K562 (cell line): Measurements from ENCODE around the gene ANKLE2. TPM values are rescaled to one million over a fixed set of nuclear protein-coding genes. Genes with fewer than 3 reads are reported as not detected.

Experiments used
- FOXK2 ChIP-seq, 2 experiments: fragments of 450-650 bp; IDR thresholded peaks in 1 of 2; conservative IDR thresholded peaks in 1 of 2; 2 replicates each; pipeline ENCODE4 v1.6.1; 2016; ENCODE audit warnings: low read depth in 2 of 2, mild to moderate bottlenecking in 1 of 2
- NKRF ChIP-seq: fragments of 450-650 bp; IDR thresholded peaks from 2 replicates; pipeline ENCODE4 v1.6.1; 2016; ENCODE audit warnings: borderline replicate concordance
- TCF7 ChIP-seq: sonication (generic); IDR thresholded peaks from 2 replicates; pipeline ENCODE4 v1.6.1; 2016; ENCODE audit warnings: antibody characterized with exemption, borderline replicate concordance
- ZNF184 ChIP-seq: sonication (generic); formaldehyde crosslinking; IDR thresholded peaks from 2 replicates; pipeline ENCODE4 v1.5.0; 2020; ENCODE audit warnings: missing genetic modification reagents
- polyA plus RNA-seq, 8 experiments: library from polyadenylated mRNA; depleted of rRNA in 4 of 8; stranded (reverse) in 5 of 8; unstranded in 3 of 8; fragments of >200 nt; fragmentation: Nextera tagmentation in 2 of 8; fragmentation: Illumina TruSeq in 1 of 8; extraction: Ambion mirVana in 2 of 8; extraction: Trizol in 1 of 8; gene quantifications; 2 replicates each; pipeline versions ENCODE4 v1.2.1 to v1.2.3, GENCODE V29; 2011 to 2014; ENCODE audit warnings: inconsistent platforms in 1 of 8, missing spikeins in 1 of 8
- total RNA-seq, 7 experiments: library from RNA; depleted of rRNA in 6 of 7; stranded (reverse); fragments of >200 nt in 6 of 7; fragmentation: Illumina TruSeq in 2 of 7; extraction: Trizol in 2 of 7; gene quantifications; 2 replicates each; pipeline versions ENCODE4 v1.2.1 to v1.2.3, GENCODE V29; 2011 to 2021; ENCODE audit warnings: low replicate concordance in 1 of 7
- TF ChIP-seq, protein P1 (sequence below): fragments of 250-450 bp; sonication (Bioruptor Pico); IDR thresholded peaks from 2 replicates; pipeline ENCODE4 v1.4.0; 2020; ENCODE audit warnings: mild to moderate bottlenecking, moderate library complexity
- TF ChIP-seq, protein P2 (sequence below): sonication (generic); formaldehyde crosslinking; IDR thresholded peaks from 2 replicates; pipeline ENCODE4 v1.8.1; 2023; ENCODE audit warnings: missing genetic modification reagents, mild to moderate bottlenecking, borderline replicate concordance

The ANKLE2 gene
- total and polyA plus RNA-seq, 9 of the 15 experiments (the other 6 are each of a cell fraction or from before 2014, with no cell fraction given) = 3.2 to 57.7 (median 45.6) TPM

- TF ChIP-seq, protein P1, sequence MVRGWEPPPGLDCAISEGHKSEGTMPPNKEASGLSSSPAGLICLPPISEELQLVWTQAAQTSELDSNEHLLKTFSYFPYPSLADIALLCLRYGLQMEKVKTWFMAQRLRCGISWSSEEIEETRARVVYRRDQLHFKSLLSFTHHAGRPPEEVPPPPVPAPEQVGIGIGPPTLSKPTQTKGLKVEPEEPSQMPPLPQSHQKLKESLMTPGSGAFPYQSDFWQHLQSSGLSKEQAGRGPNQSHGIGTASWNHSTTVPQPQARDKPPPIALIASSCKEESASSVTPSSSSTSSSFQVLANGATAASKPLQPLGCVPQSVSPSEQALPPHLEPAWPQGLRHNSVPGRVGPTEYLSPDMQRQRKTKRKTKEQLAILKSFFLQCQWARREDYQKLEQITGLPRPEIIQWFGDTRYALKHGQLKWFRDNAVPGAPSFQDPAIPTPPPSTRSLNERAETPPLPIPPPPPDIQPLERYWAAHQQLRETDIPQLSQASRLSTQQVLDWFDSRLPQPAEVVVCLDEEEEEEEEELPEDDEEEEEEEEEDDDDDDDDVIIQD = no peak
- TF ChIP-seq, protein P2, sequence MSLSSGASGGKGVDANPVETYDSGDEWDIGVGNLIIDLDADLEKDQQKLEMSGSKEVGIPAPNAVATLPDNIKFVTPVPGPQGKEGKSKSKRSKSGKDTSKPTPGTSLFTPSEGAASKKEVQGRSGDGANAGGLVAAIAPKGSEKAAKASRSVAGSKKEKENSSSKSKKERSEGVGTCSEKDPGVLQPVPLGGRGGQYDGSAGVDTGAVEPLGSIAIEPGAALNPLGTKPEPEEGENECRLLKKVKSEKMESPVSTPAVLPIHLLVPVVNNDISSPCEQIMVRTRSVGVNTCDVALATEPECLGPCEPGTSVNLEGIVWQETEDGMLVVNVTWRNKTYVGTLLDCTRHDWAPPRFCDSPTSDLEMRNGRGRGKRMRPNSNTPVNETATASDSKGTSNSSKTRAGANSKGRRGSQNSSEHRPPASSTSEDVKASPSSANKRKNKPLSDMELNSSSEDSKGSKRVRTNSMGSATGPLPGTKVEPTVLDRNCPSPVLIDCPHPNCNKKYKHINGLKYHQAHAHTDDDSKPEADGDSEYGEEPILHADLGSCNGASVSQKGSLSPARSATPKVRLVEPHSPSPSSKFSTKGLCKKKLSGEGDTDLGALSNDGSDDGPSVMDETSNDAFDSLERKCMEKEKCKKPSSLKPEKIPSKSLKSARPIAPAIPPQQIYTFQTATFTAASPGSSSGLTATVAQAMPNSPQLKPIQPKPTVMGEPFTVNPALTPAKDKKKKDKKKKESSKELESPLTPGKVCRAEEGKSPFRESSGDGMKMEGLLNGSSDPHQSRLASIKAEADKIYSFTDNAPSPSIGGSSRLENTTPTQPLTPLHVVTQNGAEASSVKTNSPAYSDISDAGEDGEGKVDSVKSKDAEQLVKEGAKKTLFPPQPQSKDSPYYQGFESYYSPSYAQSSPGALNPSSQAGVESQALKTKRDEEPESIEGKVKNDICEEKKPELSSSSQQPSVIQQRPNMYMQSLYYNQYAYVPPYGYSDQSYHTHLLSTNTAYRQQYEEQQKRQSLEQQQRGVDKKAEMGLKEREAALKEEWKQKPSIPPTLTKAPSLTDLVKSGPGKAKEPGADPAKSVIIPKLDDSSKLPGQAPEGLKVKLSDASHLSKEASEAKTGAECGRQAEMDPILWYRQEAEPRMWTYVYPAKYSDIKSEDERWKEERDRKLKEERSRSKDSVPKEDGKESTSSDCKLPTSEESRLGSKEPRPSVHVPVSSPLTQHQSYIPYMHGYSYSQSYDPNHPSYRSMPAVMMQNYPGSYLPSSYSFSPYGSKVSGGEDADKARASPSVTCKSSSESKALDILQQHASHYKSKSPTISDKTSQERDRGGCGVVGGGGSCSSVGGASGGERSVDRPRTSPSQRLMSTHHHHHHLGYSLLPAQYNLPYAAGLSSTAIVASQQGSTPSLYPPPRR (CRISPR knock-in tag) = no peak
- no peak for TF ChIP-seq TCF7
- no peak for TF ChIP-seq FOXK2 (conservative IDR thresholded peaks at IDR 0.05 in 1 of 2, IDR thresholded peaks at IDR 0.05 in 1 of 2; ENCODE audit: low read depth in 2 of 2)
- no peak for TF ChIP-seq ZNF184 (CRISPR knock-in tag)
- no peak for TF ChIP-seq NKRF
These were observed 50.4 kb downstream of the ANKLE2 start (continued) for GRCh38 chr12:132711080-132711843.
